VCaP (cell line): ENCODE measurements around the gene CPT2.

Experiments
- H3K27ac ChIP-seq: fragments of 450-650 bp; 2 replicates; pipeline ENCODE4 v1.5.1; 2017
- CTCF ChIP-seq: fragments of 450-650 bp; conservative IDR thresholded peaks from 2 replicates; pipeline ENCODE4 v1.5.1; 2017; ENCODE audit warnings: mild to moderate bottlenecking, moderate library complexity

The CPT2 gene

GRCh38 chr1:53206735-53207379, 10.2 kb downstream of the CPT2 start:
- no peak overlapping the region for H3K27ac ChIP-seq
- TF ChIP-seq CTCF = no peak

DNA sequence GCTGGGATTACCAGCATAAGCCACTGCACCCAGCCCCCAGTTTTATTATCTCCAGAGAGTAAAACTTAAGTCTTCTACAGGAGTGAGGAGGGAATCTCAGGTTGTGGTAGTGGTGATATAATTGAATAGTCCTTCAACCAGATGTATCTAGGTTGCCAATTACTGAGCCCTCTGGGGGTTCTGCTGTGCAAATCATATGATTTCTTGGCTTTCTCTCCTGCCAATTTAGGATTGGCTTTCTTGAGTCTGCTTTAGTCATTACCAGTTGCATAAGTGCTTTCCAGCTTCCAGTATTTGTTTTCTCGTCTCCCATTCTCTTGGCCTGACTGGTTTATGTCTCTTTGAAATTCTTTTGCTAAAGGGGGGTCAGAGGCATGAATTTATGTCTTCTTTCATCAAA, 11.1 kb downstream of the CPT2 start:
- H3K27ac ChIP-seq = no peak overlapping the region
- no peak for TF ChIP-seq CTCF

GRCh38 chr1:53210352-53210751, 13.7 kb downstream of the CPT2 start:
- TF ChIP-seq CTCF = no peak
- H3K27ac ChIP-seq = no peak overlapping the region

DNA sequence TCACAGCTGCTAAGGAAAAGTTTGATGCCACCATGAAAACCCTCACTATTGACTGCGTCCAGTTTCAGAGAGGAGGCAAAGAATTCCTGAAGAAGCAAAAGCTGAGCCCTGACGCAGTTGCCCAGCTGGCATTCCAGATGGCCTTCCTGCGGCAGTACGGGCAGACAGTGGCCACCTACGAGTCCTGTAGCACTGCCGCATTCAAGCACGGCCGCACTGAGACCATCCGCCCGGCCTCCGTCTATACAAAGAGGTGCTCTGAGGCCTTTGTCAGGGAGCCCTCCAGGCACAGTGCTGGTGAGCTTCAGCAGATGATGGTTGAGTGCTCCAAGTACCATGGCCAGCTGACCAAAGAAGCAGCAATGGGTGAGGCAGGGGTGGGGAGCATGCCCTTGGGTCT, 14.3 kb downstream of the CPT2 start:
- TF ChIP-seq CTCF = no peak
- no peak overlapping the region for H3K27ac ChIP-seq

DNA sequence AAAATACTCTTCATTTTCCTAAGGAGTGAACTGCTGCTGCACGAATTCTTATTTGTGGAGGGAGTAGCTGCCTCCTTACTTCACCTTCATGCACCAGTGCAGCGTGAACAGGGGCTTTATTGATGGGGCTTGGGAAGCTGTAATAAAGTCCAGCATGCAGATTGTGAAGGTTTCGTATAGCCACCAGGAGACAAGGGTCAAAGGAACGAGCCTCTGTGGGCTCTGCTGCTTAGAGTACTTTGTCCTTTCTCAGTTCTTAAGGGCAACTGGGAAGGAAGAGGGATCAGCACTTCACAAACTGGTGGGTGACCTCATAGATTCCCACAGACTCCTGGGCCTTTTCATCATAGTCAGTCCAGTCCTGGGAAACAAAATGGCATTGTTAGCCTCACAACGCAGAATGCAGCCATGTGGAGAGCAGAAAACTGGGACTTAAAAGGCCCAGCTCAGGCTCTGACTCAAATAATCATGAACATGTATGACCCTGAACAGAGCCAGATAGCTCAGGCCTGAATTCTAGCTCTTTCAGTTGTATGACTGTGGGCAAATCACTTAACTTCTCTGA, 17.8 kb downstream of the CPT2 start:
- TF ChIP-seq CTCF = no peak
- H3K27ac ChIP-seq = no peak overlapping the region

DNA sequence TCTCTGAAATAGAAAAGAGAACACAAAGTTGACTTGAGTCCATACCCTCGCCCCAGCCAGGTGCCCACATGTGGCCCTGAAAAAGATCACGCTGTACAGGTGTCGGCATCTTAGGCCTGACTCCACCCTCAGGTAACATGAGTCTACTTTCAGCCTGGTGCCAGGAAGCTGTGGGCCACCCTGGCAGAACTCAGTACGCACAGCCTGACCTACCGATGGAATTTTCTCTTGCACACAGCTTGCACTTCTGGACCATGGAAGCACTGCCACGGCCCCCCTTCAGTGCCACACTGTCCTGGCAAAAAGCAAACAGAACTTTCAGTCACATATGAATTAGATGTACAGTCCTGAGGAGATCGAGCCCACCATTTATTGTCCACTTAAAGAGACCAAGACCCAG, 21.6 kb downstream of the CPT2 start:
- H3K27ac ChIP-seq = peak overlapping the region; percentile 95
- TF ChIP-seq CTCF = no peak

DNA sequence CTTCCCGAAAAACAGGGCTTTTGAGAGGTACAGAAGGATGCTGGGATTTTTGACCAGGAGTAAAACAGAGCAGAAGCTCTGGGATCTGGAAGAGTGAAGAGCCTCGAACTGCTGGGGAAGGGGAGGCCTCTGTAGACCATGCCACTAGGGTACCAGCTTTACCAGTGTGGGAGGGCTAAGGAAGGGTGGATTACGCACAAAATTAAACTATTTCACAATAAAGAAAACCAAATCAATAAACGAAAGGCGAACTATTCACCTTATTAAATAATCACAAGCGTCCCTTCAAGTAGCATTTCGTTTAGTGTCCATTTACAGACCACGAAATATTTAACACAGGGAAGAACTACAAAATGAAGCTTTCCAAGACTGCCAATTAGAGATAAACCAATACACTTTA, 23.1 kb downstream of the CPT2 start:
- TF ChIP-seq CTCF = no peak
- peak overlapping the region; percentile 95 for H3K27ac ChIP-seq
